HepG2 (cell line): ENCODE measurements around the gene LRRC10B. TPM values are rescaled to one million over a fixed set of nuclear protein-coding genes. Genes with fewer than 3 reads are reported as not detected.

ENCODE experiments used
- BHLHE40 ChIP-seq: IDR thresholded peaks from 2 replicates; pipeline ENCODE4 v1.6.1; 2011; ENCODE audit warnings: low read length, improper control_type of control experiment
- HMG20A ChIP-seq: IDR thresholded peaks from 2 replicates; pipeline ENCODE4 v1.6.1; 2016; ENCODE audit warnings: borderline replicate concordance
- HNF1B ChIP-seq: sonication (generic); formaldehyde crosslinking; IDR thresholded peaks from 2 replicates; pipeline ENCODE4 v1.5.1; 2020; ENCODE audit warnings: mild to moderate bottlenecking, moderate library complexity, missing genetic modification reagents
- HNF4A ChIP-seq: sonication (generic); formaldehyde crosslinking; IDR thresholded peaks from 2 replicates; pipeline ENCODE4 v1.4.0; 2020; ENCODE audit warnings: missing genetic modification reagents
- HNRNPL ChIP-seq: fragments of 200-400 bp; formaldehyde crosslinking; IDR thresholded peaks from 2 replicates; pipeline ENCODE4 v1.6.1; 2017; ENCODE audit warnings: mild to moderate bottlenecking, low read depth, low read length
- LCORL ChIP-seq, 2 experiments: fragments of 450-650 bp in 1 of 2; sonication (generic) in 1 of 2; formaldehyde crosslinking in 1 of 2; IDR thresholded peaks; 2 replicates each; pipeline versions ENCODE4 v1.5.0 to v1.6.1; 2017 to 2020; ENCODE audit warnings: antibody characterized with exemption in 1 of 2, missing genetic modification reagents in 1 of 2
- MIER3 ChIP-seq: IDR thresholded peaks from 2 replicates; pipeline ENCODE4 v1.6.1; 2016; ENCODE audit warnings: missing compliant biosample characterization, borderline replicate concordance
- MLLT10 ChIP-seq: sonication (generic); formaldehyde crosslinking; IDR thresholded peaks from 2 replicates; pipeline ENCODE4 v1.4.0; 2020; ENCODE audit warnings: missing genetic modification reagents
- NONO ChIP-seq, 2 experiments: fragments of 450-650 bp in 1 of 2; sonication (generic) in 1 of 2; formaldehyde crosslinking in 1 of 2; IDR thresholded peaks in 1 of 2; conservative IDR thresholded peaks in 1 of 2; 2 replicates each; pipeline versions ENCODE4 v1.6.1 to v1.8.0; 2017 to 2022; ENCODE audit warnings: mild to moderate bottlenecking in 1 of 2, missing genetic modification reagents in 1 of 2, moderate library complexity in 1 of 2
- PLSCR1 ChIP-seq: sonication (generic); formaldehyde crosslinking; IDR thresholded peaks from 2 replicates; pipeline ENCODE4 v1.5.0; 2020; ENCODE audit warnings: missing genetic modification reagents, mild to moderate bottlenecking, borderline replicate concordance
- REST ChIP-seq, 2 experiments: IDR thresholded peaks; 2 replicates each; pipeline ENCODE4 v1.6.1; 2011 to 2012; ENCODE audit warnings: low read length in 2 of 2, borderline replicate concordance in 1 of 2, low read depth in 1 of 2, mild to moderate bottlenecking in 1 of 2, moderate library complexity in 1 of 2
- SAP130 ChIP-seq: IDR thresholded peaks from 2 replicates; pipeline ENCODE4 v1.6.1; 2016; ENCODE audit warnings: low read depth
- SP4 ChIP-seq: sonication (generic); formaldehyde crosslinking; IDR thresholded peaks from 2 replicates; pipeline ENCODE4 v1.8.1; 2023; ENCODE audit warnings: mild to moderate bottlenecking, missing genetic modification reagents
- SRF ChIP-seq: IDR thresholded peaks from 2 replicates; pipeline ENCODE4 v1.6.1; 2011; ENCODE audit warnings: mild to moderate bottlenecking, low read depth, low read length, moderate library complexity
- SSRP1 ChIP-seq: IDR thresholded peaks from 2 replicates; pipeline ENCODE4 v1.6.1; 2016; ENCODE audit warnings: control low read depth
- TEAD3 ChIP-seq: optimal IDR thresholded peaks from 2 replicates; pipeline ENCODE3; 2016; ENCODE audit warnings: borderline replicate concordance
- TRIM24 ChIP-seq: sonication (generic); formaldehyde crosslinking; IDR thresholded peaks from 2 replicates; pipeline ENCODE4 v1.8.0; 2022; ENCODE audit warnings: mild to moderate bottlenecking, missing genetic modification reagents
- ZKSCAN5 ChIP-seq: sonication (generic); formaldehyde crosslinking; IDR thresholded peaks from 2 replicates; pipeline ENCODE4 v1.5.1; 2020; ENCODE audit warnings: mild to moderate bottlenecking, missing genetic modification reagents
- ZMYM4 ChIP-seq: sonication (generic); formaldehyde crosslinking; IDR thresholded peaks from 2 replicates; pipeline ENCODE4 v1.8.1; 2023; ENCODE audit warnings: mild to moderate bottlenecking, missing genetic modification reagents
- ZNF768 ChIP-seq: sonication (generic); formaldehyde crosslinking; IDR thresholded peaks from 2 replicates; pipeline ENCODE4 v1.4.0; 2020; ENCODE audit warnings: missing genetic modification reagents
- polyA plus RNA-seq, 8 experiments: library from polyadenylated mRNA; depleted of rRNA in 3 of 8; stranded (reverse) in 7 of 8; unstranded in 1 of 8; fragments of >200 nt; fragmentation: Illumina TruSeq in 4 of 8; extraction: Trizol in 4 of 8; gene quantifications; 2 replicates each; pipeline versions ENCODE4 v1.2.1 to v1.2.3, GENCODE V29; 2011 to 2016; ENCODE audit warnings: low read depth in 4 of 8, missing spikeins in 1 of 8, mixed read lengths in 1 of 8; ENCODE audit not compliant: insufficient read depth in 1 of 8
- total RNA-seq, 5 experiments: library from RNA; depleted of rRNA; stranded (reverse); fragments of >200 nt; fragmentation: Illumina TruSeq; extraction: Trizol; gene quantifications; 2 replicates each; pipeline ENCODE4 v1.2.3, GENCODE V29; 2016; ENCODE audit warnings: low read depth in 1 of 5
- TF ChIP-seq, protein P1 (sequence below): sonication (generic); formaldehyde crosslinking; IDR thresholded peaks from 2 replicates; pipeline ENCODE4 v1.9.0; 2022; ENCODE audit warnings: low read depth, missing genetic modification reagents

The LRRC10B gene
- total and polyA plus RNA-seq, 2 of the 13 experiments (the other 11 are each of a cell fraction or from before 2014, with no cell fraction given): not detected

DNA sequence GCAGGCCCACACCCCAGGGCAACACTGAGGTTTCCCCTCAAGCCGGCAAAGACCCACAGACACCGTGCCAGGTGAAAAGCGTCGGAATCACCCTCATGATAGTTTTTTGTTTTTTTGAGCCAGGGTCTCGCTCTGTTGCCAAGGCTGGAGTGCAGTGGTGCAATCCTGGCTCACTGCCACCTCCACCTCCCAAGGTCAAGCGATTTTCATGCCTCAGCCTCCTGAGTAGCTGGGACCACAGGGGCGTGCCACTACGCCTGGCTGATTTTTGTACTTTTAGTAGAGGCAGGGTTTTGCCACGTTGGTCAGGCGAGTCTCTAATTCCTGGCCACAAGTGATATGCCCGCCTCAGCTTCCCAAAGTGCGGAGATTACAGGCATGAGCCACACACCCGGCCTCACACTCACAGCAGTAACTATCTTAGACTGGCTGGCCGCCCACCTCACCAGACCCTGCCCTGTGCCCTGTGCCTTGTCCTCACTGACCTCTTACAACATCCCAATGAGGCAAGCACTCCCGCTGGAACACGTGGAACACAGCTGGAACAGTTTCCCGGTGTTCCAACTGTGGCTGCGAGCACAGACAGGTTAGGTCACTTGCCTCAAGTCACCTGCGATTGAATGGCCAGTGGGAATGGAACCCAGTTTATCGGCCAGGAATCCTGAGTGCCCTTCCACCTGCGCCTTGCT lies 21.1 kb downstream of the LRRC10B start (continued):
- TF ChIP-seq, protein P1, sequence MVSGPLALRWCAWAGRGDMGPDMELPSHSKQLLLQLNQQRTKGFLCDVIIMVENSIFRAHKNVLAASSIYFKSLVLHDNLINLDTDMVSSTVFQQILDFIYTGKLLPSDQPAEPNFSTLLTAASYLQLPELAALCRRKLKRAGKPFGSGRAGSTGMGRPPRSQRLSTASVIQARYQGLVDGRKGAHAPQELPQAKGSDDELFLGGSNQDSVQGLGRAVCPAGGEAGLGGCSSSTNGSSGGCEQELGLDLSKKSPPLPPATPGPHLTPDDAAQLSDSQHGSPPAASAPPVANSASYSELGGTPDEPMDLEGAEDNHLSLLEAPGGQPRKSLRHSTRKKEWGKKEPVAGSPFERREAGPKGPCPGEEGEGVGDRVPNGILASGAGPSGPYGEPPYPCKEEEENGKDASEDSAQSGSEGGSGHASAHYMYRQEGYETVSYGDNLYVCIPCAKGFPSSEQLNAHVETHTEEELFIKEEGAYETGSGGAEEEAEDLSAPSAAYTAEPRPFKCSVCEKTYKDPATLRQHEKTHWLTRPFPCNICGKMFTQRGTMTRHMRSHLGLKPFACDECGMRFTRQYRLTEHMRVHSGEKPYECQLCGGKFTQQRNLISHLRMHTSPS (CRISPR knock-in tag): peak; percentile 60; the same call in 1 of the 2 replicates
- TF ChIP-seq REST (IDR thresholded peaks at IDR 0.05; ENCODE audit: borderline replicate concordance in 1 of 2, low read depth in 1 of 2, low read length in 2 of 2) (0 out of 4 replicates have a peak, but pooled peaks of 1 of the 2 experiments have one; percentile 22), TEAD3 (peak; percentile 37), MIER3 (CRISPR knock-in tag) (peak; percentile 52; the same call in 1 of the 2 replicates), ZNF768 (CRISPR knock-in tag) (peak; percentile 47; the same call in 1 of the 2 replicates), MLLT10 (CRISPR knock-in tag) (no peak), BHLHE40 (0 out of 2 replicates have a peak, but pooled peaks have one; percentile 31), NONO (IDR thresholded peaks at IDR 0.05) (no peak), NONO (CRISPR knock-in tag; conservative IDR thresholded peaks at IDR 0.05) (0 out of 2 replicates have a peak, but pooled peaks have one; percentile 51), SRF (no peak), SAP130 (CRISPR knock-in tag) (peak; percentile 88), LCORL (IDR thresholded peaks at IDR 0.05) (no peak), LCORL (CRISPR knock-in tag; IDR thresholded peaks at IDR 0.05) (peak; percentile 86), SP4 (CRISPR knock-in tag) (0 out of 2 replicates have a peak, but pooled peaks have one; percentile 11), HMG20A (CRISPR knock-in tag) (peak; percentile 59; the same call in 1 of the 2 replicates), TRIM24 (CRISPR knock-in tag) (peak; percentile 87; the same call in 1 of the 2 replicates), SSRP1 (CRISPR knock-in tag) (0 out of 2 replicates have a peak, but pooled peaks have one; percentile 45), HNF1B (0 out of 2 replicates have a peak, but pooled peaks have one; percentile 25), ZMYM4 (CRISPR knock-in tag) (peak; percentile 28; the same call in 1 of the 2 replicates), HNF4A (CRISPR knock-in tag) (peak; percentile 79), HNRNPL (peak; percentile 46; the same call in 1 of the 2 replicates), ZKSCAN5 (CRISPR knock-in tag) (no peak), PLSCR1 (CRISPR knock-in tag) (no peak)
